Fibroblast of skin of right quadriceps (primary cell): Measurements from ENCODE around the gene TMEM123.
A peak's percentile ranks its signal among the peaks of the same experiment; 100 is the strongest.

Experiments used
- DNase-seq: peaks from one replicate; pipeline ENCODE4 v3.0.0-alpha.2; 2013

Gene TMEM123

DNA sequence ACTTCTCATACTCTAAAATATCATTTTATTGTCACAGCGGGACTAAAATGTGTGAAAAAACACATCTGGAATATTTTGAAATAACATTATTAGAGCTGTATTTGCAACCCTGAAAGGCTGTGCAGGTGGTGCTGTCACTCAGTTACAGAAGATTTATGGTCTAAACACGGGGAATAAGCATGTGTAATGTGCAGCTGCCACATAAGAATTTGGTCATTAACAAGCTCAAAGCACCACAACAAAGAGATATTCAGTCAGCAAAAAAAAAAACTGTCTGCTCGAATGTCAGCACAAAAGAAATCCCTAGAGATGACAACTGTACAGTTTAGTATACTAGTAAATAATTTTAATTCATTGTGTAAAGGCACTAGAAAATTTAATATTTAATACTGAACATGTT is 31.3 kb downstream of the TMEM123 start:
- no peak for DNase-seq

- no peak for DNase-seq
Observed at GRCh38 chr11:102420547-102420946, 32.0 kb downstream of the TMEM123 start.

GRCh38 chr11:102419181-102419580 is 33.4 kb downstream of the TMEM123 start:
- DNase-seq, result no peak

GRCh38 chr11:102416976-102417375 is 35.6 kb downstream of the TMEM123 start:
- no peak for DNase-seq

DNA sequence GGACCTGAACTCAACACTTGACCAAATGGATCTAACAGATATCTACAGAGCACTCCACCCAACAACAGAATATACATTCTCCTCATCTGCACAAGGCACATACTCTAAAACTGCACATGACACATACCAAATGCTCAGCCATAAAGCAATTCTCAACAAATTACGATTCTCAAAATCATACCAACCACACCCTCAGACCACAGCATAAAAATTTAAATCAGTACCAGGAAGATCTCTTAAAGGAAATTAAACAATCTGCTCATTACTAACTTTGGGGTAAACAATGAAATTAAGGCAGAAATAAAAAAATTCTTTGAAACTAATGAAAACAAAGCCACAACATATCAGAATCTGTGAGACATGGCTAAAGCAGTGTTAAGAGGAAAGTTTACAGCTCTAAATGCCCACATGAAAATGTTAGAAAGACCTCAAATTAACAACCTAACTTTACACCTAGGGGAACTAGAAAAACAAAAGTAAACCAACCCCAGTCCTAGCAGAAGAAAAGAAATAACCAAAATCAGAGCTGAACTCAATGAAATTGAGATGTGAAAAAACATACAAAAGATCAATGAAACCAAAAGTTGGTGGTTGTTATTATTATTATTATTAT is 37.2 kb downstream of the TMEM123 start:
- no peak for DNase-seq

DNA sequence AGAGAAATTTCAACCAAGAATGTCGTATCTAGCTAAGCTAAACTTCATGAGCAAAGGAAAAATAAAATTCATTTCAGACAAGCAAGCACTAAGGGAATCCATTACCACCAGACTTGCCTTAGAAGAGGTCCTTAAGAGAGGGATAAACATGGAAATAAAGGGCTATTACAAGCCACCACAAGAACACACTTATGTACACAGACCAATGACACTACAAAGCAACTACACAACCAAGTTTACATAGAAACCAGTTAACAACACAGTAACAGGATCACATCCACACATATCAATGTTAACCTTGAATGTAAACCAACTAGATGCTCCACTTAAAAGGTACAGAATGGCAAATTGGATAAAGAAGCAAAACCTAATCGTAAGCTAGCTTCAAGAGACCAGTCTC is 38.0 kb downstream of the TMEM123 start:
- DNase-seq, result no peak

DNA sequence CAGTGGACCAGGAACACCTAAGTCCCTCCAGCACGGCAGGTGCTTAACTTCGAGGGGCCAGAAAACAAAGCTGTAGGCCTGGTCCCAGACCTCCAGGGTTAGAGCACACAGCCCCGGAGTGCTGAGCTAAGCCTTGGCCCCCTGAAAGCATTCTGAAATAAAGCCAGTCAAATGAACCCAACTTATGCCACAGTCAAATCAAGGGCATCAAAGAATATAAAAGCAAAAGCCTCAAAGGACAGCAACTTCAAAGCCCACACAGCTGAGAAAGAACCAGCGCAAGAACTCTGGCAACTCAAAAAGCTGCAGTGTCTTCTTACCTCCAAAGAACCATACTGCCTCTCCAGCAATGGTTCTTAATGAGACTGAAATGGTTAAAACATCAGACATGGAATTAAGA is 39.1 kb downstream of the TMEM123 start:
- no peak for DNase-seq

GRCh38 chr11:102411142-102411541 is 41.4 kb downstream of the TMEM123 start:
- DNase-seq, result no peak

DNA sequence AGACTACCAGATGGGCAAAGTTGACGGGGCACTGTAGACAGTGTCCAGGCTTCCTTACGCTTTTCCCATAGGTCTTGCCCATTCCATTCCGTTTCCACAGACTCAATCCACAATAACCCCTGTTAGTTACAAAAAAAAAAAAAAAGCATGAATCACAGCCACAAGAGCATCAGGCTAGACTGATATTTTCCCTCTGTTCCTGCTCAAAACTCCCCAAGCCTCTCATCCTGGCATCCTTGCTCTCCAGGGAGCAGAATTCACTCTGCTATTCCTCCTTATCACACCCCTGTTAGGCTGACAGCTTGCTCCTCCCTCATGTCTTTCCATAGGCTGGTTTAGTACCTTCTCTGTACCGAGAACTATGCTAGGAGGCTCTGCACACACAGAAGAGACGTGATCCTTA is 42.2 kb downstream of the TMEM123 start:
- DNase-seq, result peak; percentile 60

DNA sequence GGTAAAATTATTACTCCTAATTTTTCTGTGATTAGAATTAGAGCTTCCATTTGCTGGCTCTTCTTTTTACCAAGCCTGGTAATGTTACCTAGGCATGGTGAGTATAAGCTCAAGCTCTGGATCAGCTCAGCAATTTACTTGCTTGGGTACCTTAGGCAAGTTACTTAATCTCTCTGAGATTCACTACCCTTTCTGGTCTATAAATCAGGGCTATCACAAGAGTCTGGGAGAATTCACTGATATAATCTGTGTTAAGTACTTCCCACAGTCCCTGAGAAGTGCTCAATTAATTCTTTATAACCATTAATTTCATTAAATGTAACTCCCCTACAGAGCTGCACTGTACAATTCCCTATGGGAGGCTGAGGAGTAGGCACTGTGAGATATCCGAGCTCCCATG is 44.2 kb downstream of the TMEM123 start:
- DNase-seq, result no peak

GRCh38 chr11:102407901-102408300 is 44.7 kb downstream of the TMEM123 start:
- DNase-seq, result no peak

- no peak for DNase-seq
Observed at GRCh38 chr11:102406099-102406498, 46.5 kb downstream of the TMEM123 start.

DNA sequence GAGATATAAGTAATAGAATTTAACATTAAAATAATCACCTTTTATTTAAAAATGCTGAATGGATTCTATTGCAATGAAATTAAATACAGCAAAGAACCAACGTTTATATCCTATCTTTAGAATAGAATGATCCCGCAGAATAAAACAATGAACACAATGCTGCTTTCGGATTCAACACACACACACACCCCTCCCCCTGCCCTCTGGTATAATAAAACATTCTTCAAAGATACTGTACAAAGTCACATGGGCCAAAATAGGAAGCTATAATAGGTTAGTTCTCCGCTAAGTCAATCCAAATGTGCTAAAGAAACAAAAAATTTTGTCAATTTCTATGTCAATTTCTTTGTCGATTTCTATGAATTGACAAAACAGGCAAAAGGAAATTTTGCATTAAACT is 47.1 kb downstream of the TMEM123 start:
- DNase-seq, result no peak

DNA sequence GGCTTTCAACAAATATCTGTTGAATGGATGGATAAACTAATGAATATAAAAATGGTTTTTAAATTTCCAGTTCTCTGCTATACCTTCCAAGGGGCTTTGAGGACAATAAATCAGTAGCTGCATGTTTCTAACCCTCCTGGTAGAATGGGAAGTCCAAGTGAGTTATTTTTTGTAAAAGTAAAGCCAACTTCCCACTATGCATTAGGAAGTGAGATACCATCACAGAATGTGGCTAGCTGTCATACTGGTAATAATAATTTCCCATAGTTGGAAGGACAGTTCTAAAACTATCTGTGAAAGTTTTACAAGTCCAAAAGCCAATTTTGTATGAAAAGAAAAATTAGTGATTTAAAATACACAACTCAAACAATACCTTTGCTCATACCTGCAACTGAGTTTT is 50.0 kb downstream of the TMEM123 start:
- no peak for DNase-seq

GRCh38 chr11:102401905-102402304 is 50.7 kb downstream of the TMEM123 start:
- DNase-seq, result no peak

DNA sequence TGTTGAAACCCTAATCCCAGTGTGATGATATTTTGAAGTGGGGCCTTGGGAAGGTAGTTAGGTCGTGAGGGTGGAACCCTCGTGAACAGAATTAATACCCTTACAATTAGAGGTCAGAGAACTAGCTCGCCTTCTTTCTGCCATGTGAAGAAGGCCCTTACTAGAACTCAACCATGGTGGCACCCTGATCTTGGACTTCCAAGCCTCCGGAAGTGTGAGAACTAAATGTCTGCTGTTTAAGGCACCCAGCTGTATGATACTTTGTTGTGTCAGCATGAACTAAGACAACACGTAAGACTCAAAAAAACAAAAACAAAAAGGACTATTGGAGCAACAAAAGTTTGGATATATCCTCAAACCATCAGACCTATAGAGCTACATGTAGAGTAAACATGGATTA is 52.0 kb downstream of the TMEM123 start:
- no peak for DNase-seq

GRCh38 chr11:102399189-102399588 is 53.4 kb downstream of the TMEM123 start:
- no peak for DNase-seq

- DNase-seq, result no peak
Observed at GRCh38 chr11:102398297-102398696, 54.3 kb downstream of the TMEM123 start.

GRCh38 chr11:102396708-102397563 is 55.6 kb downstream of the TMEM123 start:
- no peak for DNase-seq

DNA sequence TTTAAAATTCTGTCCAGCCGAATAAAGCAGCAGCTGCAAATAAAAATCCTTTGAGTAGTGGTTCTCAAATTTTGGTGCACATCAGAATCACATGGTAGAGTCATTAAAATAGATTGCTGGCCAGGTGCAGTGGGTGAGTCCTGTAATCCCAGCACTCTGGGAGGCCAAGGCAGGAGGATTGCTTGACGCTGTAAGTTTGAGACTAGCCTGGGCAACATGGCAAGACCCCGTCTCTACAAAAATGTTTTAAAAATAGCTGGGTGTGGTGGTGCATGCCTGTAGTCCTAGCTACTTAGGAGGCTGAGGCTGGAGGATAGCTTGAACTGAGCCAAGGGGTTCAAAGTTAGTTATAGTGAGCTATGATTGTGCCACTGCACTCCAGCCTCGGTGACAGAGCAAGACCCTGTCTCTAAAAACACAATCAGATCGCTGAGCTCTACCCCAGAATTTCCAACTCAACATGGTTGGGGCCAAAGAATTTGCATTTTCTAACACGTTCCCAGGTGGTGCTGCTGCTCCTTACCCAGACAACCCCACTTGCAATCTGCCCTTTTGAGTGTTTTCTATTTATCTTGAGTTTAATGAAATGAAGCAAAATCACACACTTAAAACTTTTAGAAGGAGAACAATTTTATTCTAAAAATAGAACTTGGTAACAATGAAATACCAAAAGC is 56.7 kb downstream of the TMEM123 start:
- DNase-seq, result no peak

DNA sequence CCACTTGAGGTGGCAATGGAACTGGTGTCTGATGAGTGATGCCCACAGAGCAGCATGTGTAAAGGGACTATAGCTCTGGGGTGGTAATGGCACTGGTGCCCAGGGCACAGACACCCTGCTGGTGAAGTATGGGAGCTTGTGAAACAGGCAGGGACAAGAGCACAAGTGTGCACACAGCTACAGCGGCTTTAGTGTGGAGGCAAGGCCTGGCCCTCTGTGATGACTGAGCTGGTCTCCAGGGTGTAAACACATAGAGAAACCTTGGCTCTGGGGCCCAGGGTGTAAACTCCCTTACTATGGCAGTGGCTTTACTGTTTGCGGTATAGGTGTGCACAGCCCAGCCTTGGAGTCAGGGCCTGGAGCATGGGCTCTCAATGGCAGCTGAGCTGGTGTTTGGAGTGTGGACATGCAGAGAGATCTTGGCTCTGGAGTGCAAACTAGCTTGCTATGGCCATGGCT is 59.3 kb downstream of the TMEM123 start:
- DNase-seq, result no peak

- DNase-seq, result no peak
Observed at GRCh38 chr11:102391549-102392237, 60.9 kb downstream of the TMEM123 start.
